Measurements from ENCODE around the gene ST3GAL4.

DNA sequence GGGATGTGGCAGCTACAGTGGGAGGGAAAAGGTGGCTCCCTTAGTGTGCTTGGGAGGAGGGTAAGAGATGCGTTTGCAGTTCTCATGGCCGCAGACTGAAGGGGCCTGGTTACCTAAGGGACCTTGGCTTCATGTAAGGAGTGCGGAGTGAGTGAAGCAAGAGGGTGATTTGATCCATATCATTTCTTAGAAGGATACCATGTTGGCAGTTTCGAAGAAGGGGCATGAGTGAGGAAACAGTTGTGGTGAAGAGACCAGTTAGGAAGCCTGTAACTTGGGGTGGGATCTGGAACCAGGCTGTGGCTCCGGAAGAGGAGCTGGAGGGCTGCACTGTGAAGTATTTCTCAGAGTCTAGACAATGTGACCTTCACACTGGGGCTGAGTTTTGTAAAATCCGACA lies 45.0 kb downstream of the ST3GAL4 start:
- TF ChIP-seq LCOR (CRISPR knock-in tag; IDR thresholded peaks at IDR 0.05), result no peak
- no peak for TF ChIP-seq MTA1 (IDR thresholded peaks at IDR 0.05; ENCODE audit: borderline replicate concordance)
- TF ChIP-seq, protein P1, sequence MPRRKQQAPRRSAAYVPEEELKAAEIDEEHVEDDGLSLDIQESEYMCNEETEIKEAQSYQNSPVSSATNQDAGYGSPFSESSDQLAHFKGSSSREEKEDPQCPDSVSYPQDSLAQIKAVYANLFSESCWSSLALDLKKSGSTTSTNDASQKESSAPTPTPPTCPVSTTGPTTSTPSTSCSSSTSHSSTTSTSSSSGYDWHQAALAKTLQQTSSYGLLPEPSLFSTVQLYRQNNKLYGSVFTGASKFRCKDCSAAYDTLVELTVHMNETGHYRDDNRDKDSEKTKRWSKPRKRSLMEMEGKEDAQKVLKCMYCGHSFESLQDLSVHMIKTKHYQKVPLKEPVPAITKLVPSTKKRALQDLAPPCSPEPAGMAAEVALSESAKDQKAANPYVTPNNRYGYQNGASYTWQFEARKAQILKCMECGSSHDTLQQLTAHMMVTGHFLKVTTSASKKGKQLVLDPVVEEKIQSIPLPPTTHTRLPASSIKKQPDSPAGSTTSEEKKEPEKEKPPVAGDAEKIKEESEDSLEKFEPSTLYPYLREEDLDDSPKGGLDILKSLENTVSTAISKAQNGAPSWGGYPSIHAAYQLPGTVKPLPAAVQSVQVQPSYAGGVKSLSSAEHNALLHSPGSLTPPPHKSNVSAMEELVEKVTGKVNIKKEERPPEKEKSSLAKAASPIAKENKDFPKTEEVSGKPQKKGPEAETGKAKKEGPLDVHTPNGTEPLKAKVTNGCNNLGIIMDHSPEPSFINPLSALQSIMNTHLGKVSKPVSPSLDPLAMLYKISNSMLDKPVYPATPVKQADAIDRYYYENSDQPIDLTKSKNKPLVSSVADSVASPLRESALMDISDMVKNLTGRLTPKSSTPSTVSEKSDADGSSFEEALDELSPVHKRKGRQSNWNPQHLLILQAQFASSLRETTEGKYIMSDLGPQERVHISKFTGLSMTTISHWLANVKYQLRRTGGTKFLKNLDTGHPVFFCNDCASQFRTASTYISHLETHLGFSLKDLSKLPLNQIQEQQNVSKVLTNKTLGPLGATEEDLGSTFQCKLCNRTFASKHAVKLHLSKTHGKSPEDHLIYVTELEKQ (CRISPR knock-in tag; IDR thresholded peaks at IDR 0.05), result no peak
- no peak for TF ChIP-seq MAX (CRISPR knock-in tag; IDR thresholded peaks at IDR 0.05)
- no peak for TF ChIP-seq JUNB (CRISPR knock-in tag; conservative IDR thresholded peaks at IDR 0.05)
- no peak for TF ChIP-seq ZNF12 (CRISPR knock-in tag; IDR thresholded peaks at IDR 0.05)
- TF ChIP-seq CREB1 (IDR thresholded peaks at IDR 0.05), result no peak
- TF ChIP-seq CREB1 (CRISPR knock-in tag; IDR thresholded peaks at IDR 0.05), result no peak
- TF ChIP-seq, protein P2, sequence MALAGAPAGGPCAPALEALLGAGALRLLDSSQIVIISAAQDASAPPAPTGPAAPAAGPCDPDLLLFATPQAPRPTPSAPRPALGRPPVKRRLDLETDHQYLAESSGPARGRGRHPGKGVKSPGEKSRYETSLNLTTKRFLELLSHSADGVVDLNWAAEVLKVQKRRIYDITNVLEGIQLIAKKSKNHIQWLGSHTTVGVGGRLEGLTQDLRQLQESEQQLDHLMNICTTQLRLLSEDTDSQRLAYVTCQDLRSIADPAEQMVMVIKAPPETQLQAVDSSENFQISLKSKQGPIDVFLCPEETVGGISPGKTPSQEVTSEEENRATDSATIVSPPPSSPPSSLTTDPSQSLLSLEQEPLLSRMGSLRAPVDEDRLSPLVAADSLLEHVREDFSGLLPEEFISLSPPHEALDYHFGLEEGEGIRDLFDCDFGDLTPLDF (CRISPR knock-in tag; IDR thresholded peaks at IDR 0.05), result no peak
- TF ChIP-seq SP1 (CRISPR knock-in tag; IDR thresholded peaks at IDR 0.05), result no peak
- TF ChIP-seq SAFB (IDR thresholded peaks at IDR 0.05; ENCODE audit: borderline replicate concordance, low read depth, low read length), result no peak
- no peak for TF ChIP-seq FUS (optimal IDR thresholded peaks at IDR 0.05; ENCODE audit: low read depth, low read length)
- no peak for TF ChIP-seq SMARCB1 (IDR thresholded peaks at IDR 0.05; ENCODE audit: insufficient read length, low read depth)
- TF ChIP-seq PATZ1 (CRISPR knock-in tag; IDR thresholded peaks at IDR 0.05; ENCODE audit: borderline replicate concordance), result no peak

Data from K562 (cell line).